PC-3 (cell line): ENCODE results near the gene SRCAP. TPM values are rescaled to one million over a fixed set of nuclear protein-coding genes. Genes with fewer than 3 reads are reported as not detected.

ENCODE experiments used
- ATAC-seq: fragments of 200-7000 bp; cut with Tn5 transposase; 2 replicates; pipeline ENCODE4 v1.9.1; 2020; ENCODE audit warnings: mild to moderate bottlenecking, moderate library complexity
- BruUV-seq: library from RNA; stranded (reverse); fragments of 400-500 nt; replicated peaks from 2 replicates; lab custom pipeline; 2021; lab: Mats Ljungman, UMichigan
- CTCF ChIA-PET: fragments of 300-600 bp; sonication (Branson Sonifier 250); formaldehyde crosslinking; loops from one replicate; lab custom pipeline; 2022; ENCODE audit warnings: antibody characterized with exemption; lab: Charles Lee
- POLR2A ChIA-PET: fragments of 300-600 bp; sonication (Branson Sonifier 250); formaldehyde crosslinking; loops from one replicate; lab custom pipeline; 2022; ENCODE audit warnings: antibody characterized with exemption; ENCODE audit not compliant: unreplicated experiment; lab: Charles Lee
- DNase-seq: peaks from one replicate; pipeline ENCODE4 v3.0.0-alpha.2; 2015
- H2AFZ ChIP-seq: fragments of 300-600 bp; sonication (generic); 2 replicates; pipeline ENCODE4 v1.6.0; 2016; ENCODE audit warnings: antibody characterized with exemption, low read length
- H3F3A ChIP-seq: fragments of 300-600 bp; sonication (generic); one replicate; pipeline ENCODE4 v1.6.0; 2017; ENCODE audit warnings: antibody characterized with exemption, low read length, control low read depth, mild to moderate bottlenecking; ENCODE audit not compliant: unreplicated experiment
- H3K27ac ChIP-seq: fragments of 300-600 bp; sonication (generic); 2 replicates; pipeline ENCODE4 v1.5.1; 2016; ENCODE audit warnings: mild to moderate bottlenecking, low read length
- H3K27me3 ChIP-seq: fragments of 300-600 bp; sonication (generic); 2 replicates; pipeline ENCODE4 v1.6.1; 2016; ENCODE audit warnings: low read length, mixed read lengths
- H3K36me3 ChIP-seq: fragments of 300-600 bp; sonication (generic); 2 replicates; pipeline ENCODE4 v1.6.1; 2016; ENCODE audit warnings: low read depth, mixed run types, low read length, mixed read lengths
- H3K4me1 ChIP-seq: fragments of 300-600 bp; sonication (generic); 2 replicates; pipeline ENCODE4 v1.5.1; 2016; ENCODE audit warnings: low read length; ENCODE audit not compliant: insufficient read depth
- H3K4me2 ChIP-seq: fragments of 300-600 bp; sonication (generic); 2 replicates; pipeline ENCODE4 v1.6.0; 2016; ENCODE audit warnings: low read length
- H3K4me3 ChIP-seq: fragments of 300-600 bp; sonication (generic); 2 replicates; pipeline ENCODE4 v1.5.1; 2016; ENCODE audit warnings: mild to moderate bottlenecking, low read length, mixed read lengths
- H3K79me2 ChIP-seq: fragments of 300-600 bp; sonication (generic); 2 replicates; pipeline ENCODE4 v1.6.1; 2017; ENCODE audit warnings: low read length, mixed read lengths
- H3K9ac ChIP-seq: fragments of 300-600 bp; sonication (generic); 2 replicates; pipeline ENCODE4 v1.6.0; 2016; ENCODE audit warnings: mild to moderate bottlenecking, low read length
- H3K9me2 ChIP-seq: fragments of 300-600 bp; sonication (generic); replicated peaks from 2 replicates; pipeline ENCODE4 v1.6.1; 2016; ENCODE audit warnings: mixed run types, low read length, mixed read lengths
- H3K9me3 ChIP-seq: fragments of 300-600 bp; sonication (generic); 2 replicates; pipeline ENCODE4 v1.6.1; 2016; ENCODE audit warnings: low read length, mixed read lengths
- H4K20me1 ChIP-seq: fragments of 300-600 bp; sonication (generic); 2 replicates; pipeline ENCODE4 v1.6.1; 2016; ENCODE audit warnings: low read length, mixed read lengths
- CTCF ChIP-seq: fragments of 300-600 bp; sonication (generic); conservative IDR thresholded peaks from 2 replicates; pipeline ENCODE4 v1.5.1; 2017; ENCODE audit warnings: antibody characterized with exemption, low read depth, mild to moderate bottlenecking, low read length
- EZH2 ChIP-seq: fragments of 300-600 bp; sonication (generic); IDR thresholded peaks from one replicate; pipeline ENCODE4 v1.6.1; 2017; ENCODE audit warnings: antibody characterized with exemption, mild to moderate bottlenecking, low read length; ENCODE audit not compliant: unreplicated experiment
- EZH2phosphoT487 ChIP-seq: fragments of 300-600 bp; sonication (generic); IDR thresholded peaks from 2 replicates; pipeline ENCODE4 v1.6.1; 2018; ENCODE audit warnings: mild to moderate bottlenecking, antibody characterized with exemption, low read length, borderline replicate concordance
- intact Hi-C: fragments of 100-400 bp; cut with micrococcal nuclease; formaldehyde crosslinking; loops from 2 replicates; pipeline ENCODE4 v1.9.0; 2023
- total RNA-seq: library from RNA; depleted of rRNA; stranded (reverse); fragments of >200 nt; gene quantifications from 2 replicates; pipeline ENCODE4 v1.2.3, GENCODE V29; 2014

SRCAP gene
- total RNA-seq, 1 experiment from 2014 or later: 19.0 TPM

GRCh38 chr16:30747799-30748633 lies 49.0 kb downstream of the SRCAP start, which contains the start of gene PHKG2:
TSS of gene PHKG2 (plus strand) at chr16:30748425. CDS start at chr16:30748821, 396 bp downstream.
- no peaks in the 10 kb centered on the region for H3K27me3 ChIP-seq
- H3K79me2 ChIP-seq: peaks cover 23% of the 10 kb centered on the region
- ATAC-seq: peak; percentile 96
- TF ChIP-seq EZH2: no peak
- TF ChIP-seq CTCF: no peak
- no peak for TF ChIP-seq EZH2phosphoT487
- H3F3A ChIP-seq: peaks cover 8% of the 10 kb centered on the region
- H4K20me1 ChIP-seq: no peaks in the 10 kb centered on the region
- ChIA-PET CTCF (interaction anchor here (0.7 to 0.8 kb wide), 2 partner anchors 26 to 67 kb away, joined by 3 read pairs; no protein-coding TSS in a partner anchor), POLR2A (interaction anchor here (0.5 to 0.7 kb wide), 4 partner anchors 110 to 377 kb away, joined by 3 to 6 read pairs (median 4); no protein-coding TSS in a partner anchor)
- H3K36me3 ChIP-seq: peaks cover 6% of the 10 kb centered on the region
- peak within 1 kb of the TSS; percentile 69 for H3K4me3 ChIP-seq
- peak within 1 kb of the TSS; percentile 75 for H3K9ac ChIP-seq
- peaks cover 14% of the 10 kb centered on the region for H3K4me1 ChIP-seq
- no peaks in the 10 kb centered on the region for H3K9me2 ChIP-seq
- no TSS peak for BruUV-seq
- peak within 1 kb of the TSS; percentile 84 for H3K4me2 ChIP-seq
- intact Hi-C loops: no loop called here
- 0 out of 2 replicates have a peak within 1 kb of the TSS, but pooled peaks have one; percentile 43 for H2AFZ ChIP-seq
- peak; percentile 98 for DNase-seq
- H3K9me3 ChIP-seq: no peaks in the 10 kb centered on the region
- H3K27ac ChIP-seq: peak within 1 kb of the TSS; percentile 83

- Histone ChIP-seq H3K4me1 (peaks cover 14% of the 10 kb centered on the region), H3K4me3 (peak overlapping the region; percentile 69), H3F3A (peaks cover 8% of the 10 kb centered on the region), H4K20me1 (no peaks in the 10 kb centered on the region), H2AFZ (no peak overlapping the region), H3K79me2 (peaks cover 22% of the 10 kb centered on the region), H3K27ac (no peak overlapping the region), H3K4me2 (peak overlapping the region; percentile 71), H3K36me3 (peaks cover 6% of the 10 kb centered on the region), H3K9ac (peak overlapping the region; percentile 37; the same call in 1 of the 2 replicates), H3K9me3 (no peaks in the 10 kb centered on the region), H3K27me3 (no peaks in the 10 kb centered on the region), H3K9me2 (no peaks in the 10 kb centered on the region)
- POLR2A ChIA-PET: interaction anchor here (0.6 to 0.7 kb wide), 2 partner anchors 109 to 177 kb away, joined by 5 to 6 read pairs; no protein-coding TSS in a partner anchor
- ATAC-seq: peak; percentile 41
- peak; percentile 33 for DNase-seq
- intact Hi-C loops: no loop called here
- TF ChIP-seq CTCF (no peak), EZH2phosphoT487 (no peak), EZH2 (no peak)
- TSS peak; percentile 45 for BruUV-seq
- CTCF ChIA-PET: no interaction called here
Measured at GRCh38 chr16:30748634-30749445, 49.9 kb downstream of the SRCAP start.
